Pancreas (tissue), 10 donors: ENCODE measurements around the gene MAGOH. TPM values are rescaled to one million over a fixed set of nuclear protein-coding genes. Genes with fewer than 3 reads are reported as not detected.
"Not testable (repeated sequence)": the region's sequence is repeated elsewhere in the genome, so short reads cannot be mapped to it uniquely, and the experiment has no call there.

Experiments
- ATAC-seq, 4 donors: fragments of 200-7000 bp; cut with Tn5 transposase; one replicate each; pipeline versions ENCODE4 v1.8.0 to v1.9.1; 2020; ENCODE audit warnings: mild to moderate bottlenecking in 4 of 4, moderate library complexity in 4 of 4
- DNase-seq, 6 donors: peaks; one replicate each; pipeline ENCODE4 v3.0.0-alpha.2; 2020
- FAIRE-seq: peaks from 2 replicates; lab custom pipeline; 2012; peaks lifted over from hg19 to GRCh38; lab: Jason Lieb, UNC
- H3K27ac ChIP-seq, 4 donors: fragments of 200-600 bp; sonication (generic); 1 replicate in 3 of 4; 2 replicates in 1 of 4; pipeline versions ENCODE4 v1.5.0 to v1.8.0; 2020
- H3K27me3 ChIP-seq, 4 donors: fragments of 200-600 bp; one replicate each; pipeline ENCODE4 v1.8.0; 2021
- H3K36me3 ChIP-seq, 3 donors: fragments of 200-600 bp; sonication (generic) in 1 of 3; one replicate each; pipeline versions ENCODE4 v1.5.0 to v1.8.0; 2020 to 2021
- H3K4me1 ChIP-seq, 3 donors: fragments of 200-600 bp; one replicate each; pipeline ENCODE4 v1.8.0; 2021
- H3K4me3 ChIP-seq, 4 donors: fragments of 200-600 bp; sonication (generic) in 2 of 4; one replicate each; pipeline versions ENCODE4 v1.5.0 to v1.8.0; 2020 to 2021
- H3K9me3 ChIP-seq, 4 donors: fragments of 200-600 bp; one replicate each; pipeline ENCODE4 v1.8.0; 2021
- WGBS, 2 donors: extraction: QIAGEN DNeasy Blood & Tissue Kit; methylation state at CpG; one replicate each; pipeline ENCODE4 v1.1.7; 2013; 5-methylcytosine and 5-hydroxymethylcytosine counted together
- intact Hi-C, 3 donors: fragments of 100-400 bp; cut with DNase I; formaldehyde crosslinking; loops; one replicate each; pipeline versions ENCODE4 v1.11.1 to v1.14.2; 2022
- polyA plus RNA-seq, 2 donors: library from polyadenylated mRNA; stranded (reverse); fragments of 200-250 nt; gene quantifications; one replicate each; pipeline ENCODE4 v1.2.3, GENCODE V29; 2013
- total RNA-seq, 6 donors: library from RNA; stranded (reverse); fragmentation: NEBNext Ultra II Directional in 4 of 6; extraction: Animal tissue kit (Norgen Biotek cat#: 25700) in 4 of 6; gene quantifications; one replicate each; pipeline versions ENCODE4 v1.2.1 to v1.2.4, GENCODE V29; 2021 to 2023
- TF ChIP-seq, protein P1 (sequence below), 4 donors: fragments of 200-600 bp; sonication (generic) in 3 of 4; IDR thresholded peaks; one replicate each; pipeline versions ENCODE4 v1.5.0 to v1.8.0; 2021; ENCODE audit warnings: antibody characterized with exemption in 4 of 4
- donor health status: healthy with polysubstance abuse.
- donor health status: DM: no; HTN: no; CAD: no; lungs with moderate emphysema.
- donor health status: DM: no; HTN: no; CAD: no.
- donor health status: control.
- donor health status: control.
- donor health status: Bipolar disorder and iron deficiency.
- donor health status: DM: yes; HTN: yes; CAD: no.
- donor health status: DM: no; HTN: no; CAD: no.
- donor health status: DM: no; HTN: no; CAD: no.
- donor health status: DM: yes; HTN: yes; CAD: no.

Gene MAGOH
- total and polyA plus RNA-seq, 8 donors, result 7.8 to 56.3 (median 14.4) TPM

DNA sequence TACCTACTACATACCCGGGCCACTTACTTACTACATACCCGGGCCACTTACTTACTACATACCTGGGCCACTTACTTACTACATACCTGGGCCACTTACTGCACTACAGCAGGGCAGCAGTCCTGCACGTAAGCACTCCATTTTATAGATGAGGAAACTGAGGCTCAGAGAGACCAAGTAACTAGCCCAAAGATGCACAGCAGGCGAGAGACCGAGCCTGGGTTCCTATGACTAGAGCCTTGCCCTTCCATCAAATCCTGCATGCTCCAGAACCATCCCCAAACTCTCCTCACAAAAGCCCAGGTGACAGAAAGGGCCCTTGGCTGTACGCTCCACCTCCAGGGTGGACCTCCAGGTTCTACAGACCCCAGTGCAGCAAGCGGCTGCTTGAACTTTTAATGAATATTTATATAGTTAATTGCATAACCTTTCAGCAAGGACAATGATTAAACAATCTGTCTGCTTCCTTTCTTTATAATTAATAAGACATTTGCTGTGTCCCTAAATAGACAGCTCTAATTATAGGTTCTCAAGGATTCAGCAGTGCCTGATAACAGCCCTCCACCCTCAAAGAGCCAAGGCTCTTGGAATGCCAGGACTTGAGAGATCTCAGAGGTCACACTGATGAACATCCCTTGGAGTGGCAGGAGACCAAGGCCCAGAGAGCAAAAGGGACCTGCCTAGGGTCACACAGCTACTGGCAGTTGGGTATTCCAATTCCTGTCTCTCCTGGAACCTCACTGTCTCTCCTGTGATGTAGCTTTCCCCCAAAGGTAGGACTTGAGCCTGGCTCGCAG, 46.1 kb upstream of the MAGOH start:
- Histone ChIP-seq H3K9me3 (no peaks in the 10 kb centered on the region), H3K4me3 (no peak overlapping the region), H3K27me3 (no peaks in the 10 kb centered on the region), H3K4me1 (no peaks in the 10 kb centered on the region), H3K27ac (no peak overlapping the region), H3K36me3 (no peaks in the 10 kb centered on the region)
- 93 to 94% methylated on average over 8 of the region's 8 CpGs for WGBS, 2 donors
- no peak for DNase-seq
- TF ChIP-seq, protein P1, sequence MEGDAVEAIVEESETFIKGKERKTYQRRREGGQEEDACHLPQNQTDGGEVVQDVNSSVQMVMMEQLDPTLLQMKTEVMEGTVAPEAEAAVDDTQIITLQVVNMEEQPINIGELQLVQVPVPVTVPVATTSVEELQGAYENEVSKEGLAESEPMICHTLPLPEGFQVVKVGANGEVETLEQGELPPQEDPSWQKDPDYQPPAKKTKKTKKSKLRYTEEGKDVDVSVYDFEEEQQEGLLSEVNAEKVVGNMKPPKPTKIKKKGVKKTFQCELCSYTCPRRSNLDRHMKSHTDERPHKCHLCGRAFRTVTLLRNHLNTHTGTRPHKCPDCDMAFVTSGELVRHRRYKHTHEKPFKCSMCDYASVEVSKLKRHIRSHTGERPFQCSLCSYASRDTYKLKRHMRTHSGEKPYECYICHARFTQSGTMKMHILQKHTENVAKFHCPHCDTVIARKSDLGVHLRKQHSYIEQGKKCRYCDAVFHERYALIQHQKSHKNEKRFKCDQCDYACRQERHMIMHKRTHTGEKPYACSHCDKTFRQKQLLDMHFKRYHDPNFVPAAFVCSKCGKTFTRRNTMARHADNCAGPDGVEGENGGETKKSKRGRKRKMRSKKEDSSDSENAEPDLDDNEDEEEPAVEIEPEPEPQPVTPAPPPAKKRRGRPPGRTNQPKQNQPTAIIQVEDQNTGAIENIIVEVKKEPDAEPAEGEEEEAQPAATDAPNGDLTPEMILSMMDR (IDR thresholded peaks at IDR 0.05), result no peak
- no peak for ATAC-seq
- no peak for FAIRE-seq
- intact Hi-C loops, result no loop called here

DNA sequence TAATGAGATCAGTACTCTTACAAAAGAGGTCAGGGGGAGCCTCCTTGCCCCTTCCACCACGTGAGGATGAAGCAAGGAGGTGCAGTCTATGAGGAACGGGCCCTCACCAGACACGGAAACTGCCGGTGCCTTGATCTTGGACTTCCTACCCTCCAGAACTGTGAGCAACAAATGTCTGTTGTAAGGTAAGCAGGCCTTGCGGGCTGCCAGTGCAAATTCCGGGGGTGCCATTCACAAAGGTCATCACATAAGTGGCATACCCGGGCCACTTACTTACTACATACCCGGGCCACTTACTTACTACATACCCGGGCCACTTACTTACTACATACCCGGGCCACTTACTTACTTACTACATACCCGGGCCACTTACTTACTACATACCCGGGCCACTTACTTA, 44.8 kb upstream of the MAGOH start:
- H3K36me3 ChIP-seq, H3K9me3 ChIP-seq, FAIRE-seq, H3K4me3 ChIP-seq, DNase-seq, ATAC-seq, H3K4me1 ChIP-seq, H3K27ac ChIP-seq, intact Hi-C loops, H3K27me3 ChIP-seq: not testable (repeated sequence)
- 91 to 95% methylated on average over 11 to 12 of the region's 12 CpGs for WGBS, 2 donors

DNA sequence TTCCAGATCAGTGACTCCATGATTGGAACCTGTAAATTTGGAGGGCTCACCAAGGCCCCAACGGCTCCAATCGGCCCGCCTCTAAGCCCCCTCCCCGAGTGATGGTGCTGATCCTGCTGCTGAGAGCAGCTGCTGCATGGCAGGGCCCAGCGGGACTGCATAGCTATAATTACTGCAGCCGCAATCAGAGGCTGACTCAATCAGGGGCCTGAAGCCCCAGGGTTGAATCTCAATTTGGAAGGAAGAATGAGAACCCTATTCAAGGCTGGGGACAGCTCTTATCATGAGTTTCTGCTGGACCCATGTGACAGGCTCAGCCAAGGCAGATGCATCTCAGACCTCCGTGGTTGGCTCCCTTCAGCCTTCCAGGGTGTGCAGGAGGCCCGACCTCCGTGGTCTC, 42.8 kb upstream of the MAGOH start:
- Histone ChIP-seq H3K36me3 (no peaks in the 10 kb centered on the region), H3K9me3 (no peaks in the 10 kb centered on the region), H3K4me1 (no peaks in the 10 kb centered on the region), H3K27ac (no peak overlapping the region), H3K27me3 (no peaks in the 10 kb centered on the region), H3K4me3 (no peak overlapping the region)
- WGBS, 2 donors, result 74 to 85% methylated on average over 9 of the region's 9 CpGs
- DNase-seq (no peak), ATAC-seq (no peak), FAIRE-seq (no peak)
- TF ChIP-seq, protein P1 (IDR thresholded peaks at IDR 0.05), result no peak
- intact Hi-C loops, result no loop called here

DNA sequence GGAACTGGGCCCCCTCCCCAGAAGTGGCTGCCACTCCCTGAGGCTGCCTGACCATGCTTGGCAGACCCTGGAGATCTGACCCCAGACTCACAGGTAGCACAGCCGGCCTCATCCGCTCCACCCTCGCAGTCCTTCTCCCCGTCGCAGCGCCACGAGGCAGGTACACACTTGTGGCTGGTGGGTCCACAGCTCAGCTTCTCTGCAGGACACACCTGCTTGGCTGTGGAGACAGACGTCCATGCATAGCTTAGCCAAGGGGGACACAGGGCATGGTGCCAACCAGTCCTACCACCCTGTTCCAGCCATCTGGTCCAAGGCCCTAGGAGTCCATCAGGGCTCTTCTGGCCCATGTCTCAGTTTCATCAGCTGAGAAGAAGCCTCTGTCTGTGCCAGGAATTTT, 42.2 kb upstream of the MAGOH start:
- WGBS, 2 donors, result 87 to 88% methylated on average over 8 of the region's 8 CpGs
- TF ChIP-seq, protein P1 (IDR thresholded peaks at IDR 0.05), result no peak
- H3K4me1 ChIP-seq, result no peaks in the 10 kb centered on the region
- no peak overlapping the region for H3K27ac ChIP-seq
- DNase-seq (no peak), ATAC-seq (no peak), FAIRE-seq (no peak)
- intact Hi-C loops, result no loop called here
- no peaks in the 10 kb centered on the region for H3K36me3 ChIP-seq
- no peaks in the 10 kb centered on the region for H3K9me3 ChIP-seq
- no peak overlapping the region for H3K4me3 ChIP-seq
- no peaks in the 10 kb centered on the region for H3K27me3 ChIP-seq

DNA sequence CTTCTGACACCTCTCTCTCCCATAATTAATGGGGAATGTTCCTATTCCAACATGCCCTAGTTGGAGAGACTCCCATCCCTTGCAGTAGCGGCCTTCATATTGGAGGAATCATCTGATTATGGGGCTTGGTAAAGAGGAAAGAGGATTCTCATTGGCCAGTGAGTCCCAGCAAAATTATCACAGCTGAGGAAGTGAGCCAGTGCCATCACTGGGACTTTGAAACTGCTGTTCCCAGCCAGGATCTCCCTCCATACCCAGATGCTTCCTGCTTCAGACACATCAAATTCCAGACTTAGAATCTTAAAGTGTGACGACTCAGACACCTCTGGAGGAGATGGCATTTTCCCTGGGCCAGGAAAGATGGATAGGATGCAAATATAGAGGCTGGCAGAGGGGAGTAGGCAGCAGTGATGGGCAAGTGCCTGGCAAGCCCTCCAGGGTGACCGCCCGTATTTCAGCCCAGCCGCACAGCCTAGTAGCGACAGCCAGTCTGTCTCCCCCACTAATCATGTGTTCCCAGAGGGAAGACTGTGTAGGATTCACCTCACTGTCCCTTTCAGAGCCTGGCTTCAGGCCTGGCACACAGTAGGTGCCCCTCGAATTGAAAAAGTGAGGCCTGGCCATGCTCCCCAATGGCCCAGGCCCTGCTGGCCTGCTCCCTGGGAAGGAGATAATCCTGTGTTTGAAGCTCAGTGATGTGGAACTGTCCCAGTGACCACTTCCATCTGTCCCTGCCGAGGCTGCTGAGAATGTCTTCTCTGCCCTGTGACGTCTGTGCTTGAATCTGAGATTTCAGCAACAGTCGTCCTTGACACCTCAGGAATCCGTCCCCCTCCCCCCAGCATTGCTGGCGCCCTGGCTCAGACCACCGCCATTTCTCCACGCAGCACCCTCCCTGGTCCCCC, 41.2 kb upstream of the MAGOH start:
- Histone ChIP-seq H3K36me3 (no peaks in the 10 kb centered on the region), H3K27ac (no peak overlapping the region), H3K27me3 (no peaks in the 10 kb centered on the region), H3K9me3 (no peaks in the 10 kb centered on the region), H3K4me3 (no peak overlapping the region), H3K4me1 (no peaks in the 10 kb centered on the region)
- DNase-seq (no peak), ATAC-seq (no peak), FAIRE-seq (no peak)
- 74% methylated on average over 14 of the region's 14 CpGs for WGBS, 2 donors
- TF ChIP-seq, protein P1 (IDR thresholded peaks at IDR 0.05), result no peak
- intact Hi-C loops, result loop anchor here in 2 of 3 donors (2.0 to 10.0 kb wide), 2 partner anchors 111 to 115 kb away; no protein-coding TSS in a partner anchor
